GM12878 (cell line): ENCODE results near the gene DND1. TPM values are rescaled to one million over a fixed set of nuclear protein-coding genes. Genes with fewer than 3 reads are reported as not detected.

Experiments used
- CEBPB ChIP-seq, 2 experiments: fragments of 150-350 bp in 1 of 2; IDR thresholded peaks; 2 replicates each; pipeline ENCODE4 v1.6.1; 2012 to 2014; ENCODE audit warnings: low read depth in 2 of 2, low read length in 2 of 2, borderline replicate concordance in 1 of 2, inconsistent platforms in 1 of 2
- CUX1 ChIP-seq: IDR thresholded peaks from 2 replicates; pipeline ENCODE4 v1.6.1; 2012; ENCODE audit warnings: improper control_type of control experiment, low read depth, low read length; ENCODE audit not compliant: insufficient replicate concordance
- DPF2 ChIP-seq: fragments of 450-650 bp; IDR thresholded peaks from 2 replicates; pipeline ENCODE4 v1.6.1; 2017; ENCODE audit warnings: mild to moderate bottlenecking
- E4F1 ChIP-seq: fragments of 450-650 bp; IDR thresholded peaks from 2 replicates; pipeline ENCODE4 v1.6.1; 2018; ENCODE audit warnings: borderline replicate concordance, mild to moderate bottlenecking; ENCODE audit not compliant: partially characterized antibody
- ETV6 ChIP-seq, 2 experiments: fragments of 450-650 bp in 1 of 2; IDR thresholded peaks in 1 of 2; conservative IDR thresholded peaks in 1 of 2; 2 replicates each; pipeline ENCODE4 v1.6.1; 2014; ENCODE audit warnings: antibody characterized with exemption in 1 of 2, borderline replicate concordance in 1 of 2, low read depth in 1 of 2, mild to moderate bottlenecking in 1 of 2, moderate library complexity in 1 of 2
- FOXK2 ChIP-seq: fragments of 450-650 bp; IDR thresholded peaks from 2 replicates; pipeline ENCODE4 v1.6.1; 2017; ENCODE audit warnings: mild to moderate bottlenecking, moderate library complexity
- IKZF1 ChIP-seq: fragments of 450-650 bp; conservative IDR thresholded peaks from 2 replicates; pipeline ENCODE4 v1.6.1; 2017; ENCODE audit warnings: antibody characterized with exemption, mild to moderate bottlenecking
- MYB ChIP-seq: fragments of 150-350 bp; IDR thresholded peaks from 2 replicates; pipeline ENCODE4 v1.6.1; 2014; ENCODE audit warnings: mild to moderate bottlenecking, low read depth, low read length, borderline replicate concordance
- RB1 ChIP-seq: fragments of 450-650 bp; formaldehyde crosslinking; IDR thresholded peaks from 2 replicates; pipeline ENCODE4 v1.6.1; 2017; ENCODE audit warnings: mild to moderate bottlenecking, borderline replicate concordance
- SPI1 ChIP-seq: IDR thresholded peaks from 2 replicates; pipeline ENCODE4 v1.6.1; 2011; ENCODE audit warnings: low read depth, mild to moderate bottlenecking, low read length, moderate library complexity, borderline replicate concordance; ENCODE audit not compliant: insufficient read depth
- ZNF384 ChIP-seq: IDR thresholded peaks from 2 replicates; pipeline ENCODE4 v1.6.1; 2012; ENCODE audit warnings: low read depth, mild to moderate bottlenecking, low read length, improper control_type of control experiment, borderline replicate concordance
- polyA plus RNA-seq, 11 experiments: library from polyadenylated mRNA; depleted of rRNA in 4 of 11; unstranded in 6 of 11; stranded (reverse) in 5 of 11; fragments of >200 nt; fragmentation: Nextera tagmentation in 4 of 11; fragmentation: Illumina TruSeq in 1 of 11; extraction: Ambion mirVana in 4 of 11; extraction: Trizol in 1 of 11; gene quantifications; 1 replicate in 1 of 11; 2 replicates in 10 of 11; pipeline versions ENCODE4 v1.2.1 to v1.2.3, GENCODE V29; 2011 to 2016; ENCODE audit warnings: inconsistent platforms in 2 of 11, missing spikeins in 2 of 11, low read depth in 1 of 11
- total RNA-seq, 4 experiments: library from RNA; depleted of rRNA in 3 of 4; stranded (reverse); fragments of >200 nt in 3 of 4; fragmentation: Illumina TruSeq in 1 of 4; extraction: Trizol in 1 of 4; gene quantifications; 2 replicates each; pipeline versions ENCODE4 v1.2.1 to v1.2.3, GENCODE V29; 2013 to 2021
- TF ChIP-seq, protein P1 (sequence below): fragments of 450-650 bp; formaldehyde crosslinking; IDR thresholded peaks from 2 replicates; pipeline ENCODE4 v1.5.0; 2022; ENCODE audit warnings: mild to moderate bottlenecking, missing genetic modification characterization
- TF ChIP-seq, protein P2 (sequence below): fragments of 450-650 bp; IDR thresholded peaks from 2 replicates; pipeline ENCODE4 v1.6.1; 2017; ENCODE audit warnings: mild to moderate bottlenecking

The DND1 gene
- total and polyA plus RNA-seq, 10 of the 15 experiments (the other 5 are each of a cell fraction or from before 2014, with no cell fraction given) = 0.15 to 2.9 (median 0.73) TPM; not detected in 2

DNA sequence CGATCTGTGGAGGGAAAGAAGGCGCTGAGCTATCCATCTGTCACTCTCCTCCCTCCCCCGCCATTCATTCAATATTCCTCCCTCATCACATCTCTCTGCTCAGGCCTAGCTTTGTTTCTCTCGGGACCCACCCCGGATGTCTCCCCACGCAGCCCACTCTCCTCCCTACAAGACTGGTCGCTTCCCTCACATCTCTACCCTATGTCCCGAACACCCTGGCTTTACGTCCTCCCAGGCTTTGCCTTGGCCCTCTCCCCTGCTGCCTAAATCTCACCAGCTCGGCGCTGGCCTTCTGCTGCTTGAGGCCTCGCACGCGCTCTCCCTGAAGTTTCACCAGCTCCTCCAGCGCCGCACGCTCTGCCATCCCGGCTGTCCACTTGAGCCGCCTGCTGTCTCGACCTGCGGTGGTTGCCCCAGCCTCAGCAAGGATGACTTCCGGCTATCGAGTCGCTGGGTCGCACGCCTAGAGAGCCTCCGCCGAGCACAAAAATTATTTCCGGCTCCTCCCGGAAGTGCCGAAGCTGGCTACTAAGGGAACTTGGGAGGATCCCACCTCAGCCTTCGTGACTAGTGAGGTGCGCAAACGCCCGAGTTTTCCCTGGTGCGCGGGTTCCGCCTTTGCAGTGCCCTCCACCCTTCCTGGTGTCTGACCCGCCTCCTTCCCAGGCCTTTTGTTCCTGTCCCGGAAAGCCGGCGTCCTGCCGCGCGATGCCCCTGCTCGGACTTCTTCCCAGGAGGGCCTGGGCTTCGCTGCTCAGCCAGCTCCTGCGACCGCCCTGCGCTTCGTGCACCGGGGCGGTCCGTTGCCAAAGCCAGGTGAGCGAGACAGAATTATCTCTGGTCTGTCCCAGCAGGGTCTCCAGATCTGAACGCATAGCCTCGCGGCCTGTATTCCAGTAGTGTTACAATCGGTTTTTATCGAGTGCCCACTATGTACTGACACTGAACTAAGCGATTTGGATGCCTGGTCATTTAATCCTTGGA, 17.9 kb upstream of the DND1 start, which contains the start of the genes HARS1 and HARS2 (continued):
- no peak for TF ChIP-seq RB1
- peak; percentile 64 for TF ChIP-seq E4F1
- no peak for TF ChIP-seq MYB
- TF ChIP-seq CEBPB (IDR thresholded peaks at IDR 0.05; ENCODE audit: borderline replicate concordance in 1 of 2, low read depth in 2 of 2, low read length in 2 of 2) = no peak
- TF ChIP-seq ETV6 (conservative IDR thresholded peaks at IDR 0.05 in 1 of 2, IDR thresholded peaks at IDR 0.05 in 1 of 2; ENCODE audit: borderline replicate concordance in 1 of 2, low read depth in 1 of 2) = peak in 1 of 2 experiments; percentile 79; a peak in 1 of 4 replicates
- TF ChIP-seq FOXK2 = peak; percentile 20; the same call in 1 of the 2 replicates
- peak; percentile 51; the same call in 1 of the 2 replicates for TF ChIP-seq DPF2
- TF ChIP-seq CUX1 = no peak
- peak; percentile 88 for TF ChIP-seq IKZF1
- TF ChIP-seq, protein P1, sequence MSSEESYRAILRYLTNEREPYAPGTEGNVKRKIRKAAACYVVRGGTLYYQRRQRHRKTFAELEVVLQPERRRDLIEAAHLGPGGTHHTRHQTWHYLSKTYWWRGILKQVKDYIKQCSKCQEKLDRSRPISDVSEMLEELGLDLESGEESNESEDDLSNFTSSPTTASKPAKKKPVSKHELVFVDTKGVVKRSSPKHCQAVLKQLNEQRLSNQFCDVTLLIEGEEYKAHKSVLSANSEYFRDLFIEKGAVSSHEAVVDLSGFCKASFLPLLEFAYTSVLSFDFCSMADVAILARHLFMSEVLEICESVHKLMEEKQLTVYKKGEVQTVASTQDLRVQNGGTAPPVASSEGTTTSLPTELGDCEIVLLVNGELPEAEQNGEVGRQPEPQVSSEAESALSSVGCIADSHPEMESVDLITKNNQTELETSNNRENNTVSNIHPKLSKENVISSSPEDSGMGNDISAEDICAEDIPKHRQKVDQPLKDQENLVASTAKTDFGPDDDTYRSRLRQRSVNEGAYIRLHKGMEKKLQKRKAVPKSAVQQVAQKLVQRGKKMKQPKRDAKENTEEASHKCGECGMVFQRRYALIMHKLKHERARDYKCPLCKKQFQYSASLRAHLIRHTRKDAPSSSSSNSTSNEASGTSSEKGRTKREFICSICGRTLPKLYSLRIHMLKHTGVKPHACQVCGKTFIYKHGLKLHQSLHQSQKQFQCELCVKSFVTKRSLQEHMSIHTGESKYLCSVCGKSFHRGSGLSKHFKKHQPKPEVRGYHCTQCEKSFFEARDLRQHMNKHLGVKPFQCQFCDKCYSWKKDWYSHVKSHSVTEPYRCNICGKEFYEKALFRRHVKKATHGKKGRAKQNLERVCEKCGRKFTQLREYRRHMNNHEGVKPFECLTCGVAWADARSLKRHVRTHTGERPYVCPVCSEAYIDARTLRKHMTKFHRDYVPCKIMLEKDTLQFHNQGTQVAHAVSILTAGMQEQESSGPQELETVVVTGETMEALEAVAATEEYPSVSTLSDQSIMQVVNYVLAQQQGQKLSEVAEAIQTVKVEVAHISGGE (CRISPR knock-in tag) = peak; percentile 13; the same call in 1 of the 2 replicates
- TF ChIP-seq, protein P2, sequence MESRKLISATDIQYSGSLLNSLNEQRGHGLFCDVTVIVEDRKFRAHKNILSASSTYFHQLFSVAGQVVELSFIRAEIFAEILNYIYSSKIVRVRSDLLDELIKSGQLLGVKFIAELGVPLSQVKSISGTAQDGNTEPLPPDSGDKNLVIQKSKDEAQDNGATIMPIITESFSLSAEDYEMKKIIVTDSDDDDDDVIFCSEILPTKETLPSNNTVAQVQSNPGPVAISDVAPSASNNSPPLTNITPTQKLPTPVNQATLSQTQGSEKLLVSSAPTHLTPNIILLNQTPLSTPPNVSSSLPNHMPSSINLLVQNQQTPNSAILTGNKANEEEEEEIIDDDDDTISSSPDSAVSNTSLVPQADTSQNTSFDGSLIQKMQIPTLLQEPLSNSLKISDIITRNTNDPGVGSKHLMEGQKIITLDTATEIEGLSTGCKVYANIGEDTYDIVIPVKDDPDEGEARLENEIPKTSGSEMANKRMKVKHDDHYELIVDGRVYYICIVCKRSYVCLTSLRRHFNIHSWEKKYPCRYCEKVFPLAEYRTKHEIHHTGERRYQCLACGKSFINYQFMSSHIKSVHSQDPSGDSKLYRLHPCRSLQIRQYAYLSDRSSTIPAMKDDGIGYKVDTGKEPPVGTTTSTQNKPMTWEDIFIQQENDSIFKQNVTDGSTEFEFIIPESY = no peak
- TF ChIP-seq ZNF384 = no peak
- peak; percentile 14; the same call in 1 of the 2 replicates for TF ChIP-seq SPI1
